ENCODE results near the gene DGLUCY. TPM values are rescaled to one million over a fixed set of nuclear protein-coding genes. Genes with fewer than 3 reads are reported as not detected.

Gene DGLUCY
- total RNA-seq, 3 donors from 2014 or later, result 32.6 to 35.7 (median 34.4) TPM

DNA sequence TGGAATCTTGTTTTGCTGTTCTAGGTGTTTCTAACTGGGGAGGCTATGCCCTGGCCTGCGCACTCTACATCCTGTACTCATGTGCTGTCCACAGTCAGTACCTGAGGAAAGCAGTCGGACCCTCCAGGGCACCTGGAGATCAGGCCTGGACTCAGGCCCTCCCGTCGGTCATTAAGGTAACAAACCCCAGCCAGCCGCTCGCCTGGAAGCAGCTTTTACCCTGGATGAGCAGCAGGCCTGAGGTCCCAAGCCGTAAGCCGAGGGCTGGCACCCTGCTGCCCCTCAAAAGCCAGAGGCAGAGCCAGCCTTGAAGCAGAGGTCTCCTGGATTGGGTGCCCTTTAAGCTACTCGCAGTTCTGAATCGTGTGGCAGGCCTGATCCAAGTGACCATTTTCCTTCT, 101.5 kb downstream of the DGLUCY start:
- Histone ChIP-seq H3K27me3 (no peaks in the 10 kb centered on the region), H3K36me3 (no peaks in the 10 kb centered on the region), H3K9me3 (no peaks in the 10 kb centered on the region), H3K4me1 (no peaks in the 10 kb centered on the region), H3K4me3 (no peak overlapping the region), H3K27ac (no peak overlapping the region)
- no peak for TF ChIP-seq POLR2A (IDR thresholded peaks at IDR 0.05)
- TF ChIP-seq, protein P1, sequence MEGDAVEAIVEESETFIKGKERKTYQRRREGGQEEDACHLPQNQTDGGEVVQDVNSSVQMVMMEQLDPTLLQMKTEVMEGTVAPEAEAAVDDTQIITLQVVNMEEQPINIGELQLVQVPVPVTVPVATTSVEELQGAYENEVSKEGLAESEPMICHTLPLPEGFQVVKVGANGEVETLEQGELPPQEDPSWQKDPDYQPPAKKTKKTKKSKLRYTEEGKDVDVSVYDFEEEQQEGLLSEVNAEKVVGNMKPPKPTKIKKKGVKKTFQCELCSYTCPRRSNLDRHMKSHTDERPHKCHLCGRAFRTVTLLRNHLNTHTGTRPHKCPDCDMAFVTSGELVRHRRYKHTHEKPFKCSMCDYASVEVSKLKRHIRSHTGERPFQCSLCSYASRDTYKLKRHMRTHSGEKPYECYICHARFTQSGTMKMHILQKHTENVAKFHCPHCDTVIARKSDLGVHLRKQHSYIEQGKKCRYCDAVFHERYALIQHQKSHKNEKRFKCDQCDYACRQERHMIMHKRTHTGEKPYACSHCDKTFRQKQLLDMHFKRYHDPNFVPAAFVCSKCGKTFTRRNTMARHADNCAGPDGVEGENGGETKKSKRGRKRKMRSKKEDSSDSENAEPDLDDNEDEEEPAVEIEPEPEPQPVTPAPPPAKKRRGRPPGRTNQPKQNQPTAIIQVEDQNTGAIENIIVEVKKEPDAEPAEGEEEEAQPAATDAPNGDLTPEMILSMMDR (IDR thresholded peaks at IDR 0.05), result no peak
- TF ChIP-seq POLR2AphosphoS5 (IDR thresholded peaks at IDR 0.05), result no peak
- intact Hi-C loops (cut with DNase I; ENCODE audit: low total_unique reads), result no loop called here
- no peak for DNase-seq (ENCODE audit: low spot score in 2 of 2)

DNA sequence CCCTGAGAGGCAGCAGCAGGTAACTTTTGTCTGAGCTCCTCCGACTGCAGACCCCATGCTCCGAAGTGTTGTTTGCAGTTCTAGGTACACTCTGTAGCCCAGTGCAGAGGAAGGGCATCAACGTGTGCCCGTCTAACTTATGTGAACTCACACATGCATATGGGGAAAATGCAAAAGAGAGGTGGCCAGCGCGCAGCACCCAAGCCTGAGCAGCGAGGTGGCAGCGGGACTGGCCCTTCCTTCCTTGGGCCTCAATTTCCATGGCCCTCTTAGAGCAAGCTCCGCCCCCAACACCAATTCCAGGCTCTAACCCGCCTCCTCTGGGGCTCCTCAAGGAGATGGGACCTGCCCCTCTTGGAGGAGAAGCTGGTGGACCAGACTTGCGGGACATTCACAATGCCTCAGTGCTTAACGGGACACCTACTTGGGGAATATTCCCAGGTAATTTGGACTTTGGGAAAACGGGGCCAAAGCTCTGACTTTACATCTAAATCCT, 102.9 kb downstream of the DGLUCY start:
- H3K4me1 ChIP-seq, result no peaks in the 10 kb centered on the region
- no peaks in the 10 kb centered on the region for H3K36me3 ChIP-seq
- no peak overlapping the region for H3K4me3 ChIP-seq
- TF ChIP-seq POLR2A (IDR thresholded peaks at IDR 0.05) (no peak), POLR2AphosphoS5 (IDR thresholded peaks at IDR 0.05) (no peak)
- TF ChIP-seq, protein P1 (IDR thresholded peaks at IDR 0.05), result no peak
- H3K9me3 ChIP-seq, result no peaks in the 10 kb centered on the region
- H3K27ac ChIP-seq, result no peak overlapping the region
- intact Hi-C loops (cut with DNase I; ENCODE audit: low total_unique reads), result no loop called here
- DNase-seq (ENCODE audit: low spot score in 2 of 2), result no peak
- H3K27me3 ChIP-seq, result no peaks in the 10 kb centered on the region

DNA sequence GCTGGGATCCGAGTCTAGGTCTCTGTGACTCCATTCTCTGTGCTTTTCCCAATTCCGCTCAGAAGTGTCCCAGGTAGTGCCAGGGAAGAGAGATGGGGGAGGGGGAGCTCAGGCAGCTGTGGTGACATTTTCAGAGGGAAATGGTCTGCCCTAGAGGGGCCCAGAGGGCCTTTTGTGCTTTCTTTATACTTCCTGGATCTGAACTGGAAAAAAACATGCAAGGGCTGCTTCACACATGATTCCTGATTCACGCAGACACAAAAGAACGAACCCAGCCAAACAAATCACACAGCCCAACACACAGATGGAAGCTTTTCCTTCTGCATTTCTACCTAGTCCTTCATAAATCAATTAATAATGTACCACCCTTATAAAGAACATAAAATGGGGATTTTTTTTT, 104.1 kb downstream of the DGLUCY start:
- no peak for DNase-seq (ENCODE audit: low spot score in 2 of 2)
- intact Hi-C loops (cut with DNase I; ENCODE audit: low total_unique reads), result no loop called here
- Histone ChIP-seq H3K4me3 (no peak overlapping the region), H3K9me3 (no peaks in the 10 kb centered on the region), H3K36me3 (no peaks in the 10 kb centered on the region), H3K27me3 (no peaks in the 10 kb centered on the region), H3K4me1 (no peaks in the 10 kb centered on the region), H3K27ac (peak overlapping the region in 1 of 2 donors; percentile 48)
- TF ChIP-seq POLR2AphosphoS5 (IDR thresholded peaks at IDR 0.05), result no peak
- TF ChIP-seq, protein P1 (IDR thresholded peaks at IDR 0.05), result no peak
- TF ChIP-seq POLR2A (IDR thresholded peaks at IDR 0.05), result no peak

DNA sequence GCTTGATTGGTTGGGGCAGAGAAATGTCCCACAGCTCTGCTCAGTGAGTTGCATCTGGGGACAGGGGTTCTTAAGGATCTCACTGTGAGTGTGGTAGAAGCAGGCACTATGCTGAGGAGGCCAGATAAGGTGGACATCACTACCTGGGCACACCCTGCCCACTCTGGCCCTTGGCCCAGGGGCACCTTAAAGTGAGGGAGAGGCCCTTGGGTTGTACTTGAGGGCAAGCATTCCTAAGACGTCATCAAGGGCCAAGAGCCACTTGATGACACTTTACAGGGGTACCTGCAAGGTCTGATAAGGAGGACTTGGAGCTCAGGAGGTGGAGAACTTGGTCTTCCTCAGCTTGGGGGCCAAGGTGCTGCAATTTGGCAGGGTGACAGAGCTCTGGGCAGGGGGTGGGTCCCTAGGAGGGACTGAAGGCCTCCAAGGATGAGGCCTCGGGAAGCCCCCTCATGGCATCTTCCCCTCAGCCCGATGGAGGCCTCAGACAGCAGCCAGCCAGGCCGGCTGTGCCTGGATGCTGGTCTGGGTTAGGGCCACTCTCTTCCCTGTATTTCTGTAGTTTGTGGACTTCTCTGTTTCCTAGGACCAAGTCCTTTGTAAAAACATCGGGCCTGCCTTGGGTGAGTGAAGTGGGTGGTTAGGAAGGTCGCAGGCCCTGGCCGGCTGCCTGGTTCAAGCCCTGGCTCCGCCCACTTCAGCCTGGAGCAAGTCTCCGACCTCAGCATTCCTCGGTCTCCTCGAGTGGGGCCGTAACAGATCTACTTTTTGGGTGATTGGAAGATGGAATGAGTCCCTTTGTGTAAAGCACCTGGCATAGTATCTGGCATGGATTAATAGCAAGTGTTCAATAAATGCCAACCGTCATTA, 105.9 kb downstream of the DGLUCY start:
- H3K4me1 ChIP-seq, result no peaks in the 10 kb centered on the region
- TF ChIP-seq, protein P1 (IDR thresholded peaks at IDR 0.05), result no peak
- no peak for TF ChIP-seq POLR2AphosphoS5 (IDR thresholded peaks at IDR 0.05)
- H3K4me3 ChIP-seq, result no peak overlapping the region
- H3K27ac ChIP-seq, result peak overlapping the region; percentile 33 to 41
- intact Hi-C loops (cut with DNase I; ENCODE audit: low total_unique reads), result no loop called here
- DNase-seq (ENCODE audit: low spot score in 2 of 2), result no peak
- no peaks in the 10 kb centered on the region for H3K9me3 ChIP-seq
- no peaks in the 10 kb centered on the region for H3K27me3 ChIP-seq
- no peaks in the 10 kb centered on the region for H3K36me3 ChIP-seq

DNA sequence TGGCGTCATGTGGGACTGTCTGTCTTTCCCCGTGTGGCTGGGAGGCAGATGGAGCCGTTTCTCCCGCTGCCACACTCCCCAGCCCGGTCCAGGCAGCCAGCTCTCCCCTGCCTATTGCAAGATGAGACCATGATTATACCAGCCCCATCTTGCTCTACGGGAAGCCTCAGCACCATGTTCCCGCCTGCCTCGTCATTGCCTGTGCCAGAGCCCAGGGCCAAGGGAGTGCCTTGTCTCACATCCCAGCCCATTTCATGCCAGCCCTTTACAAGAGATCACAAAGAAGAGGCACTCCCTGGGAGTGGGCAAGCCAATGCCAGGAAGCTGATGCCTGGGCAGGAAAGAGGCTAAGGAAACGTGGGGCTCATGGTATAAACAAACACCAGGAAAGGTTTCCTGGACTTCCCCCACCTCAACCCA, 106.7 kb downstream of the DGLUCY start:
- intact Hi-C loops (cut with DNase I; ENCODE audit: low total_unique reads), result no loop called here
- H3K27me3 ChIP-seq, result no peaks in the 10 kb centered on the region
- H3K4me1 ChIP-seq, result no peaks in the 10 kb centered on the region
- no peaks in the 10 kb centered on the region for H3K9me3 ChIP-seq
- TF ChIP-seq, protein P1 (IDR thresholded peaks at IDR 0.05), result no peak
- TF ChIP-seq POLR2AphosphoS5 (IDR thresholded peaks at IDR 0.05) (peak in 1 of 3 donors; percentile 22), POLR2A (IDR thresholded peaks at IDR 0.05) (no peak)
- DNase-seq (ENCODE audit: low spot score in 2 of 2), result no peak
- H3K4me3 ChIP-seq, result no peak overlapping the region
- H3K36me3 ChIP-seq, result no peaks in the 10 kb centered on the region
- H3K27ac ChIP-seq, result peak overlapping the region in 1 of 2 donors; percentile 41

Measured in breast epithelium (tissue), 4 donors.